ENCODE results near the gene FCER1G.

Gene FCER1G

DNA sequence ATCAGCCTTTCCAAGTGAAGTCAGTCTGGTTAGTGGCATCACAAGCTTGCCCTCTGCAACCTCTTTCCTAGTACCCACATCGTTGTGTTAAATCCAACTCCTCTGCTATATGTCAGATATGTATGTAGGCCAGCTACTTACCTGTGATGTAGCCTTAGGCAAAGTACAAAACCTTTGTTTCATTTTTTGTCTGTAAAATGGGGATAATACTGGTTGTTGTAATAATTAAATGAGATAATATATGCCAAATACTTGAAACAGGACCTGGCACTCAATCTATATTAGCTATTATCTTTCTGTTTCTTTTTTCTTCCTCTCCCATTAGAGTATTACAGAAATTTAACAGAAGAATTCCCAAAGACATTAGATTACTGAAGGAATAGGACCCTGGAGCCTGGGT is 44.7 kb downstream of the FCER1G start:
- H3K4me1 ChIP-seq (ENCODE audit: insufficient read depth, low read length) = peaks cover 6% of the 10 kb centered on the region
- no peak overlapping the region for H3K4me3 ChIP-seq (ENCODE audit: low read length)
- peaks cover 11% of the 10 kb centered on the region for H3K9me3 ChIP-seq (ENCODE audit: insufficient read depth, low read depth, low read length)
- H3K36me3 ChIP-seq (ENCODE audit: insufficient read depth, low read length) = no peaks in the 10 kb centered on the region
- WGBS = 100% methylated on average over 1 of the region's 1 CpG
- H3K27ac ChIP-seq (ENCODE audit: low read depth, low read length) = no peak overlapping the region
- H3K27me3 ChIP-seq (ENCODE audit: insufficient read depth, low read length) = peaks cover 44% of the 10 kb centered on the region
- no peak overlapping the region for H3K9ac ChIP-seq (ENCODE audit: low read depth, low read length)

DNA sequence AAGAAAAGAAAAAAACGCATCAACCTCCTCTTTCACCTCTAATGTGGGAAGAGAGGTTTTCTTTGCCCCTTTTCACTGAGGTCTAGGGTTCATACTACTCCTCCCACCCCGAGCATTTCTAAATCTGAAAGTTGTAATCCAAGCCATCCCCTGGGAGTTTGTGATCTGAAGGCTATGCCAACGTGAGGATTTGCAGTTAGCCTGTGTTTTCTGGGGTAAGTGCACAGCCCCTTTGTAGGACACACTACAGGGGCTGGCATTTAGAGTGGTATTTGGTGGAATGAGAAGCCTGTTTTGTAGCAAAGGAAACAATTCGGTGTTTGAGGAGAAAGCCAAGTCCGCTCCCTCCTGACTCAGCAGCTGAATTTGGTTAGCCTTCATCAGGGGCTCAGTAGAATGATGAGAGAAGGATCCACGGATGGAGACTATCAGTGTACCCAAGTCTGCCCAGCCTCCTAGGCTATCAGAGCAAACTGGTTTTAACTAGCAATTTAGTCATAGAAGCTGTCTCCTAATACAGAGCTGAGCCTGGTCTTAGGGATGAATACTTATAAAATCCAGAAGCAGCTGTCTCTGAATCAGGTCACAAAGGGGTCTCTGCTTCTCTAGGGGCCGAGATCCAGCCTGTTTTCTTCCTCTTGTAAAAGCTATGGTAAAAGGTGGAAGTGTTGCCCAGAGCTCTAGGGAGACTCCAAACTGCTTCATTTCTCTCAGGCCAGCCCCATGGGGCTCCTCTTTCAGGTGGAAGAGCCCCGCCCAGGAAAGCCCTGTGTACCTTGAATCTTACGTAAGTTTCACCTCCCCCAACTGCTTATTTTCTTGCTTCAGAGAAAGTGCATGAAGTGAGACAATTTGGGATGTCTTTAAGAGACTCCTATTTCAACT is 45.5 kb downstream of the FCER1G start:
- Histone ChIP-seq H3K27me3 (ENCODE audit: insufficient read depth, low read length) (peaks cover 44% of the 10 kb centered on the region), H3K4me1 (ENCODE audit: insufficient read depth, low read length) (peaks cover 6% of the 10 kb centered on the region), H3K9me3 (ENCODE audit: insufficient read depth, low read depth, low read length) (peaks cover 11% of the 10 kb centered on the region), H3K4me3 (ENCODE audit: low read length) (no peak overlapping the region), H3K9ac (ENCODE audit: low read depth, low read length) (no peak overlapping the region), H3K27ac (ENCODE audit: low read depth, low read length) (no peak overlapping the region), H3K36me3 (ENCODE audit: insufficient read depth, low read length) (no peaks in the 10 kb centered on the region)
- WGBS = 57% methylated on average over 7 of the region's 9 CpGs

DNA sequence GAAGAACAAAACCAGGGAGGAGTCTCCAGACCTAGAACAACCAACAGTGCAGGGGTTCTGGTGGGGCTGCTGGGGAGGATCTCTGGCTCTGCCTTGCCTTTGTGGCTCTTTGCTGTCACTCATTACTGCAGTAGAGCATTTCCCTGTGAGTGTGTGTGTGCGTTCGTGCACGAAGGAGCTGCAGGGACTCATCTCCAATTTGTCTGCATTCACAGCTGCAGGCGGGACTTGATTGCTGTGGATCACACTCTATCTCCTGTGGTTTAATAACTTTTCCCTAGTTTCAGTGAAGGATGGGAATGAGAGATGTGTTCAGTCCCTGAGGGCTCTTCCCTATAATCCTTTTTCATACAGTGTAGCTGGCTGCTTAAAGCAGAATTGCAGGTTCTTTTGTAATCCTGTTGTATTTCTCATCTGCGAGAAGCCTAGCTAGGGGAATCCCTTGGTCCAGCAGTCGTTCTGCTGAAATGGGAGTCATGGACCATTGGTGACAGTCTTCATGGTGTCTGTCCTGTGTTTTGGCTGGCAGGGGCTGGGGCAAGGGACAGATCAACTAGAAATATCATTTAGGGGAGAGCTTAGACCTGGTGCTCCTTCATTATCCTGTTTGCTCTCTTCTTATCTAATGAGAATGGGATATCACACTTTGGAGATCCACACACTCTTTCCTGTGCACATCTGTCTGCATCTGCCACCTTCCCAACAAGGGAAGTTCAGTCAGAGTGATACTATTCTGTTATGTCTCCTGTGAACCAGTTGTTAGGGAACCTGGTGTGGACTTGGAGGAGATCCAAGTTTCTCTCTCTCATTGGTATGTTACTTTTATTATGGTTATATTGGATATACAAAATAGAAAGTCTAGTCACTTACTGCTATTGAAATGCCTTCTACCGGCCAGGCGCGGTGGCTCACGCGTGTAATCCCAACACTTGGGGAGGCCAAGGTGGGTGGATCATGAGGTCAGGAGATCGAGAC is 46.5 kb downstream of the FCER1G start:
- peaks cover 44% of the 10 kb centered on the region for H3K27me3 ChIP-seq (ENCODE audit: insufficient read depth, low read length)
- 76% methylated on average over 6 of the region's 12 CpGs for WGBS
- H3K4me3 ChIP-seq (ENCODE audit: low read length) = no peak overlapping the region

DNA sequence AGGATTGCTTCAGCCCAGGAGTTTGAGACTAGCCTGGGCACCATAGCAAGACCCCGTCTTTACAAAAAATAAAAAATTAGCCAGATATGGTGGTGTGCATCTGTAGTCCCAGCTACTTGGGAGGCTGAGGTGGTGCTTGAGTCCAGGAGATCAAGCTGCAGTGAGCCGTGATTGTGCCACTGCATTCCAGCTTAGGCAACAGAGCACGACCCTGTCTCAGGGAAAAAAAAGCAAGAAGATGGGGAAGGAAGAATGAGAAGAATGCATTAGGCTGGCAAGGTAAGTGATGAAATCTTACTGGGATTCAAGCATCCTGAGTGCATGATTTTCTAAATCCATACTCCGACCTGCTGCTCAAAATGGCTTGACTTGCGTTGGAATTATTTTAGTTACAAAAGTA is 50.2 kb downstream of the FCER1G start:
- 88% methylated on average over 5 of the region's 5 CpGs for WGBS
- Histone ChIP-seq H3K27me3 (ENCODE audit: insufficient read depth, low read length) (peaks cover 17% of the 10 kb centered on the region), H3K9me3 (ENCODE audit: insufficient read depth, low read depth, low read length) (no peaks in the 10 kb centered on the region), H3K27ac (ENCODE audit: low read depth, low read length) (no peak overlapping the region), H3K4me3 (ENCODE audit: low read length) (no peak overlapping the region), H3K36me3 (ENCODE audit: insufficient read depth, low read length) (no peaks in the 10 kb centered on the region), H3K4me1 (ENCODE audit: insufficient read depth, low read length) (peaks cover 21% of the 10 kb centered on the region), H3K9ac (ENCODE audit: low read depth, low read length) (no peak overlapping the region)

More for the DNA sequence above, 46.5 kb downstream of the FCER1G start:
- H3K4me1 ChIP-seq (ENCODE audit: insufficient read depth, low read length) = peaks cover 12% of the 10 kb centered on the region
- H3K36me3 ChIP-seq (ENCODE audit: insufficient read depth, low read length) = no peaks in the 10 kb centered on the region
- no peak overlapping the region for H3K9ac ChIP-seq (ENCODE audit: low read depth, low read length)
- peaks cover 11% of the 10 kb centered on the region for H3K9me3 ChIP-seq (ENCODE audit: insufficient read depth, low read depth, low read length)
- no peak overlapping the region for H3K27ac ChIP-seq (ENCODE audit: low read depth, low read length)

DNA sequence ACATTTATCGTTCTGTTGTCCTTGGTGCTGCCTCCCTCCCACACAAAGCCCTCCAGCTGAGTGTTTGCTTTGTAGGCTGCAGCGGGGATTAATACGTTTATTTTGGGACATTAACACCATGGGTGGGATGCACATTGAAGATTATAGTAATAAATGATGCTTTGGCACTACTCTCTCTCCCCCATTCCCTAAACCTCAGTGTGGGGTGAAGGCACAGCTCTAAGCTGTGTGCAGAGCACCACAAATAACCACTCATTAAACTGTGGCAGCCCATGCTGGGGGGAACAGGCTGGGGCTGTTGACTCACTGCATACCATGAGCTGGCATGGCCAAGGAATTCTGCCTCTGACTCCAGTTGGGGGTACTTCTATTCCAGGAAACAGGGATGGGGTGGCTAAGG is 51.1 kb downstream of the FCER1G start:
- Histone ChIP-seq H3K4me3 (ENCODE audit: low read length) (no peak overlapping the region), H3K9me3 (ENCODE audit: insufficient read depth, low read depth, low read length) (no peaks in the 10 kb centered on the region), H3K27me3 (ENCODE audit: insufficient read depth, low read length) (peaks cover 8% of the 10 kb centered on the region; the same call in 1 of the 2 replicates), H3K9ac (ENCODE audit: low read depth, low read length) (no peak overlapping the region), H3K36me3 (ENCODE audit: insufficient read depth, low read length) (no peaks in the 10 kb centered on the region), H3K27ac (ENCODE audit: low read depth, low read length) (no peak overlapping the region), H3K4me1 (ENCODE audit: insufficient read depth, low read length) (peaks cover 15% of the 10 kb centered on the region)
- WGBS = 60% methylated on average over 2 of the region's 3 CpGs

DNA sequence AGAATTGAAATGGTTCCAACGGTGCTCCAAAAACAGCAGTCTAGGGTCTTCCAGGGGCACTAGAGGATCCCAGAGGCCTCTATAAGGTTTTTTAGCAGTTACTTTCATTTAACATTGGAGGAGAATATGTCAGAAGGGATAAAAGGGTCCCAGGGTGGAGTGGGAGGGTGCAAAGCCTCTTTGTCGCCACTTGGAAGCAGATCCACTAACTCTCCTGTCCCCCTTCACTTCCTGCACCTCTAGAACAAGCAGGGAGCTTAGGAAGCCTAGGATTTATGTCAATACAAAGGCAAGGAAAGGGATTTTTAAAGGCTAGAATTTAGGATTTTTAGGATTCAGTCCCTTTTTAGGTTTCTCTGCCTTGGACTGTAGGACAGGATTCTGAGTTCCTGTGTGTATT is 51.7 kb downstream of the FCER1G start:
- no peak overlapping the region for H3K4me3 ChIP-seq (ENCODE audit: low read length)
- H3K27ac ChIP-seq (ENCODE audit: low read depth, low read length) = no peak overlapping the region
- H3K9me3 ChIP-seq (ENCODE audit: insufficient read depth, low read depth, low read length) = no peaks in the 10 kb centered on the region
- peaks cover 1% of the 10 kb centered on the region; the same call in 1 of the 2 replicates for H3K27me3 ChIP-seq (ENCODE audit: insufficient read depth, low read length)
- H3K4me1 ChIP-seq (ENCODE audit: insufficient read depth, low read length) = peaks cover 15% of the 10 kb centered on the region
- 76% methylated on average over 1 of the region's 2 CpGs for WGBS
- H3K9ac ChIP-seq (ENCODE audit: low read depth, low read length) = no peak overlapping the region
- H3K36me3 ChIP-seq (ENCODE audit: insufficient read depth, low read length) = no peaks in the 10 kb centered on the region

DNA sequence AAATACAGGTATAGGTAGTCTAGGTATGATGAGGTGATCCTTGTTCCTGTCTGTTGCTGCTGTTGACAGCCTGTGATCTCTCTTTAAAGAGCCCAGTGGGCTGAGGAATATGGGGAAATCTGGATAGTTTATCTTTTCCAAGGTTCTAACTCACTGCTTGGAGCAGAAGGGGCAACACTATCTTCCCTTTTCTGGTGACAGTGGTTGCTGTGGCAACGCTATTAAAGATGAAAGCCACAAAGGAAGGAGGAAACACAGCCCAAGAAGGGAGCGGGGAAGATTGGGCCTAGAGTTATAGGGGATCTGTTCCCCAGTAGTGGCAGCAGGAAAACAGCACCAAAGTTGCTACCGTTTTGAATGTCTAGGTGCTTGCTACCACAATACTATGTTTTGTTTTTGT is 52.2 kb downstream of the FCER1G start:
- WGBS = 83% methylated on average over 3 of the region's 3 CpGs
- H3K4me1 ChIP-seq (ENCODE audit: insufficient read depth, low read length) = peaks cover 15% of the 10 kb centered on the region
- no peaks in the 10 kb centered on the region for H3K27me3 ChIP-seq (ENCODE audit: insufficient read depth, low read length)
- no peaks in the 10 kb centered on the region for H3K9me3 ChIP-seq (ENCODE audit: insufficient read depth, low read depth, low read length)
- no peak overlapping the region for H3K27ac ChIP-seq (ENCODE audit: low read depth, low read length)
- H3K9ac ChIP-seq (ENCODE audit: low read depth, low read length) = no peak overlapping the region
- no peak overlapping the region for H3K4me3 ChIP-seq (ENCODE audit: low read length)
- no peaks in the 10 kb centered on the region for H3K36me3 ChIP-seq (ENCODE audit: insufficient read depth, low read length)
